Astrocyte (in vitro differentiated cells and primary cell): ENCODE results near the gene HNRNPH2.

ENCODE experiments used
- CTCF ChIP-seq: IDR thresholded peaks from 2 replicates; pipeline ENCODE4 v1.5.1; 2011; ENCODE audit warnings: low read depth, mild to moderate bottlenecking, inconsistent platforms, low read length, moderate library complexity; ENCODE audit not compliant: insufficient read depth
- EZH2 ChIP-seq: IDR thresholded peaks from 2 replicates; pipeline ENCODE4 v1.6.1; 2012; ENCODE audit warnings: mild to moderate bottlenecking, low read length, inconsistent platforms; ENCODE audit not compliant: insufficient read depth

GRCh38 chrX:101417190-101417589, 9.2 kb downstream of the HNRNPH2 start:
- no peak for TF ChIP-seq CTCF
- no peak for TF ChIP-seq EZH2
